Brain microvascular endothelial cell (primary cell): Measurements from ENCODE around the gene HBZ.
"Not testable (repeated sequence)": the region's sequence is repeated elsewhere in the genome, so short reads cannot be mapped to it uniquely, and the experiment has no call there.

Experiments used
- DNase-seq: peaks from one replicate; pipeline ENCODE4 v3.0.0-alpha.2; 2020
- H3K27ac ChIP-seq: fragments of 250-450 bp; sonication (Bioruptor Pico); 2 replicates; pipeline ENCODE4 v1.5.1; 2020; ENCODE audit warnings: mild to moderate bottlenecking, moderate library complexity
- H3K27me3 ChIP-seq: fragments of 250-450 bp; sonication (Bioruptor Pico); replicated peaks from 2 replicates; pipeline ENCODE4 v1.5.1; 2020; ENCODE audit warnings: mild to moderate bottlenecking
- H3K36me3 ChIP-seq: fragments of 250-450 bp; sonication (Bioruptor Pico); replicated peaks from 2 replicates; pipeline ENCODE4 v1.5.1; 2020; ENCODE audit warnings: mild to moderate bottlenecking
- H3K4me3 ChIP-seq: 2 replicates; pipeline ENCODE4 v1.5.1; 2011; ENCODE audit warnings: low read depth, mild to moderate bottlenecking, control low read depth, low read length, moderate library complexity
- in situ Hi-C: cut with HindIII; loops from 2 replicates; pipeline ENCODE4 v1.10.0; 2017; ENCODE audit warnings: low sequenced_read_pairs, low pct_ligation_motif_present
- TF ChIP-seq, protein P1 (sequence below): IDR thresholded peaks from 2 replicates; pipeline ENCODE4 v1.5.1; 2011; ENCODE audit warnings: low read depth, mild to moderate bottlenecking, moderate library complexity, low read length, control low read depth, inconsistent platforms; ENCODE audit errors: missing control alignments

Gene HBZ

DNA sequence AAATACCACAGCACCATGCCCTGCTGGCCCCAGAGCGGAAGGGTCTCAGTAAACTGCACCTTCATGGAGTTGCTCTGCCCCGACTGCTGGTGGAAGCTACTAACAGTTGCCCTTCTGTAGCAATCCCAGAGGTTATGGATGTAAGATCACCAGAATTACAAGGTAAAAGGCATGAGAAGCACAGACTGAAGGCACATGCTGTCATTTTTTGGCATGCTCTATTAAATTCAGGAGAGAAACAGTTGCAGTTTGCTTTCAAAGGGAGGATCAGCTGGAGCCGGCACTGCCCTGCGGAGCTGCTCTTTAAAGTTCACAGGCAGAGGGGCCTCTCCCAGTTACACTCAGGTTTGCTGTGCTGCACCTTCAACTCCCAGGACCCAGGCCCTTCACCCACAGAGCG, 33.1 kb upstream of the HBZ start:
- H3K27me3 ChIP-seq, result no peaks in the 10 kb centered on the region
- in situ Hi-C loops, result no loop called here
- DNase-seq, result no peak
- H3K36me3 ChIP-seq, result no peaks in the 10 kb centered on the region
- TF ChIP-seq, protein P1, sequence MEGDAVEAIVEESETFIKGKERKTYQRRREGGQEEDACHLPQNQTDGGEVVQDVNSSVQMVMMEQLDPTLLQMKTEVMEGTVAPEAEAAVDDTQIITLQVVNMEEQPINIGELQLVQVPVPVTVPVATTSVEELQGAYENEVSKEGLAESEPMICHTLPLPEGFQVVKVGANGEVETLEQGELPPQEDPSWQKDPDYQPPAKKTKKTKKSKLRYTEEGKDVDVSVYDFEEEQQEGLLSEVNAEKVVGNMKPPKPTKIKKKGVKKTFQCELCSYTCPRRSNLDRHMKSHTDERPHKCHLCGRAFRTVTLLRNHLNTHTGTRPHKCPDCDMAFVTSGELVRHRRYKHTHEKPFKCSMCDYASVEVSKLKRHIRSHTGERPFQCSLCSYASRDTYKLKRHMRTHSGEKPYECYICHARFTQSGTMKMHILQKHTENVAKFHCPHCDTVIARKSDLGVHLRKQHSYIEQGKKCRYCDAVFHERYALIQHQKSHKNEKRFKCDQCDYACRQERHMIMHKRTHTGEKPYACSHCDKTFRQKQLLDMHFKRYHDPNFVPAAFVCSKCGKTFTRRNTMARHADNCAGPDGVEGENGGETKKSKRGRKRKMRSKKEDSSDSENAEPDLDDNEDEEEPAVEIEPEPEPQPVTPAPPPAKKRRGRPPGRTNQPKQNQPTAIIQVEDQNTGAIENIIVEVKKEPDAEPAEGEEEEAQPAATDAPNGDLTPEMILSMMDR, result no peak
- H3K4me3 ChIP-seq, result no peak overlapping the region
- H3K27ac ChIP-seq, result no peak overlapping the region

- H3K27ac ChIP-seq, result no peak overlapping the region
- in situ Hi-C loops, result no loop called here
- H3K27me3 ChIP-seq, result no peaks in the 10 kb centered on the region
These were observed 32.5 kb upstream of the HBZ start for GRCh38 chr16:119835-120491.

DNA sequence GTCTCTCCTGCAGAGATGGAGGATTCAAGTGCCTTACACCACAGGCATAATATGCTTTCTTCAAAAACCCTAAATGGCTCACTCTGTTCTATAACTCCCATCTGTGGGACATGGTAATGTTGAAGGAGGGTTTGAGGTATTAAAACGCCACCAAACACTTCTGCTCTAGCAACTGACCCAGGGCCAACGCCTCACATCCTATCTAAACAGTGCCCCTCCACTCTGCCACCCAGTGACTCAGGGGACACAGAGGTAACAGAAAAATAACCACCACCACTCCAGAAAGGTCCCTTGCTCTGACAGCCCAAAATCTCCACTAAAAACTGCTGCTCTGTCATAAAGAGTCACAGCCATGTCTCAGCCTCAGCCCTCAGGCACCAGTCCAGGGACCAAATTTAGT, 31.7 kb upstream of the HBZ start:
- no peaks in the 10 kb centered on the region for H3K27me3 ChIP-seq
- H3K36me3 ChIP-seq, result no peaks in the 10 kb centered on the region
- H3K4me3 ChIP-seq, result no peak overlapping the region
- no peak overlapping the region for H3K27ac ChIP-seq
- DNase-seq, result no peak
- in situ Hi-C loops, result no loop called here
- TF ChIP-seq, protein P1, result no peak

More at GRCh38 chr16:119835-120491, 32.5 kb upstream of the HBZ start:
- no peaks in the 10 kb centered on the region for H3K36me3 ChIP-seq
- DNase-seq, result no peak
- TF ChIP-seq, protein P1, result no peak
- no peak overlapping the region for H3K4me3 ChIP-seq

GRCh38 chr16:122361-122760, 30.1 kb upstream of the HBZ start:
- TF ChIP-seq, protein P1, result no peak
- H3K27ac ChIP-seq, result no peak overlapping the region
- in situ Hi-C loops, result no loop called here
- no peak overlapping the region for H3K4me3 ChIP-seq
- no peaks in the 10 kb centered on the region for H3K27me3 ChIP-seq
- DNase-seq, result no peak
- no peaks in the 10 kb centered on the region for H3K36me3 ChIP-seq

- H3K27me3 ChIP-seq, H3K4me3 ChIP-seq, in situ Hi-C loops, DNase-seq, H3K27ac ChIP-seq, H3K36me3 ChIP-seq: not testable (repeated sequence)
These were observed 28.7 kb upstream of the HBZ start for GRCh38 chr16:123558-124350.

DNA sequence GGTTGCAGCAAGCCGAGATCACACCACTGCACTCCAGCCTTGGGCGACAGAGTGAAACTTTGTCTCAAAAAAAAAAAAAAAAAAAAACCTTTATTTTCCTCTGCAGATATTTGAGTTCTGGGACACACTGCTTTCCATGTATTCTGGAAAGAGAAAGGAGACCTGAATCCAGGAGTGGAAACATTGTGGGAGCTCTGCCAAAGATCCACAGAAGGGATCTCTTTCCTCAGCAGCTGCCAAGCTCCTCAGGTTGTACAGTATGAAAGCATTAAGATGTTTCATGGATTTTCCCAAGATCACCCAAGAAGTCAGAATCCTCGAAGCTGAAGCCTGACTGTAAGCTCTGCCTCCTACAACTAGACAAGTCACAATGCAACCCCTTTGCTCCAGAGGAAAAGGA, 27.4 kb upstream of the HBZ start:
- in situ Hi-C loops, result no loop called here
- Histone ChIP-seq H3K27me3 (no peaks in the 10 kb centered on the region), H3K36me3 (no peaks in the 10 kb centered on the region), H3K4me3 (no peak overlapping the region), H3K27ac (no peak overlapping the region)
- TF ChIP-seq, protein P1, result no peak
- no peak for DNase-seq
